GM20431 (cell line): ENCODE data around the gene SNX30.

ENCODE experiments used
- in situ Hi-C: fragments of 300-500 bp; cut with MseI, MboI; formaldehyde crosslinking; loops from one replicate; pipeline ENCODE4 v1.15.0; 2020; ENCODE audit warnings: low sequenced_read_pairs; ENCODE audit not compliant: unreplicated experiment

SNX30 gene

DNA sequence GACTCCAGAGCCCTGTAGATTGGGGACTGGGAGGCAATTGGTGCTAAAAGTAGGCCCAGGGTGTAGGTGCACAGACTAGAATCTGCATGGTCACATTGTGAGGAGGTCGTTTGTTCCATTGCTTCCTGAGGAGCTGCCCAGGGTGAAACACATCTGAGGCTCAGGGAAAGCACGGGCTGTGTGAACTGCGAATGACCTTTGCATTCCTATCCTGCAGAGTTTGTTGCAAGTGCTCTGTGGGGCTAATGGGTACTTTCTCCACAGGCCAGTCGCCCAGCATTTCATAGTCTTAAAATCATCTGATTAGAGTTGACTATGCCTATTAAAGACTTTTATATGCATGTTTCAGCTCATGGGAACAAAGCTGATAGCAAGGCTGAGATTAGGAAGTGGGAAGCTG, 154.5 kb downstream of the SNX30 start:
- in situ Hi-C loops, result no loop called here

DNA sequence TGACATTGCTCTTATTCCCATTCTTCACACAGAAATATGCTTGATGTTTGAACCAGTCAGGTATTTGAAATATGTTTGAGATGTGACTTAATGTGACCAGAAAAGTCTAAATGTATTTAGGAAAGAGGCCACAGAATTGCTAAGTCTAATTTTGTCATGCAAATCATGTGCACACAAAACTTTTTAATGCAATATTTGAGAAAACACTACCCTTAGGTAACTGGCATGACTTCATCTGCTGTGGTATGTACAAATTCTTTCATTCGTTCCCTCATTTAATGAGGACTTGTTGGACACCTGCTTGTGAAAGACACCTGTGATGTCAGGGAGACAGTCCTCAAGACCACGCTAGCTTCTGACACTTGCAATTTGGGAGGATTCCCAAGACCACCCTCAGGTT, 161.2 kb downstream of the SNX30 start:
- in situ Hi-C loops, result no loop called here

DNA sequence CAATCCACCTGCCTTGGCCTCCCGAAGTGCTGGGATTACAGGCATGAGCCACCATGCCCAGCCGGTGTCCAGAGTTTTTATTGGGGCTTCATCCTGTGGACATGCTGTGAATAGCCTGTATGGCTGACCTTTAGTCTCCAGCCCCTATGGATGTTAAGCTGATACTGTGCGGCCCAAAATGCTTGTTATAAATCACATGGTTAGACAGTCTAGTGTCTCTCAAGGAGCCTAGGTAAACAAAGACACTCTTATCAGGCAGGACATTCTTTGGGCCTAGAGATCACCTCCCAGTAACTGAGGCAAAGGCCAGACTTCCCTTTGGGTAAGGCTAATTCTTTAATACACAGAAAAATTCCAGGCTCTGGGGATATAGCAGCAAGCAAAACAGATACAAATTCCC, 162.1 kb downstream of the SNX30 start:
- in situ Hi-C loops, result no loop called here

DNA sequence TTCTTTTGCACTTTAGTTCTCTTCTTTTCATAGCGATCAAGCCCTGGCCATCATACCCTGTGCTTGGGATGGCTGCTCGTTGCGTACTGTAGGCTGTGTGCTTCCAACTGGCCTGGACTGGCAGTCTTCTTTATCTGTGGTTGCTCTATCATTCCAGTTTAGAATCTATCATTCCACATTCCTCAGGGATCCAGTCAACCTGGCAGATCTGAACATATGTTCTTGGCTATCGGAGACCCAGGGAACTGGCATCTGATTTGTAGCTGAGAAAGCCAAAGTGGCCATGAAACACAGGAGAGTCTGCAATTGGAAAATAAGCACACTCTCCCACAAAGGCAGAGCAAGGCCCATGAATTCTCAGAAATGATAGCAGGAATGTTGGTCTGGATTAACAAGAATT, 162.8 kb downstream of the SNX30 start:
- in situ Hi-C loops, result no loop called here

DNA sequence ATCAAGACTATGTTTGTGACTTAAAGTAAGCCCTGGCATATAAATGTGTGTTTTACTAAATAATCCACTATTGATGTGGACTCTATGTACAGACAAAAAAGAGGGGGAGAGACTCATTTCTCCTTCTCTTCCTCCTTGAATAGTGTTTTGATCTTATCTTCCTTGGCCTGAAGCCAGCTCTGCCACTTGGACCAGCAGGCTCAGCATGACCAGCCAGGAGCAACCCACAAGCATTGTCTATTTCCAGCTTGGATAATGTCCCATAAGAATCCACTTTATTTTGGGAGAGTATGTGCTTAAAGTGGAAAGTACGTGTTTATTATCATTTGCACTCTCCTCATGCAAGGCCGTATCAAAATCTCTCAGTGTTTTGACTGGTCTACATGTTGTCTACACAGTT, 164.0 kb downstream of the SNX30 start:
- in situ Hi-C loops, result no loop called here

DNA sequence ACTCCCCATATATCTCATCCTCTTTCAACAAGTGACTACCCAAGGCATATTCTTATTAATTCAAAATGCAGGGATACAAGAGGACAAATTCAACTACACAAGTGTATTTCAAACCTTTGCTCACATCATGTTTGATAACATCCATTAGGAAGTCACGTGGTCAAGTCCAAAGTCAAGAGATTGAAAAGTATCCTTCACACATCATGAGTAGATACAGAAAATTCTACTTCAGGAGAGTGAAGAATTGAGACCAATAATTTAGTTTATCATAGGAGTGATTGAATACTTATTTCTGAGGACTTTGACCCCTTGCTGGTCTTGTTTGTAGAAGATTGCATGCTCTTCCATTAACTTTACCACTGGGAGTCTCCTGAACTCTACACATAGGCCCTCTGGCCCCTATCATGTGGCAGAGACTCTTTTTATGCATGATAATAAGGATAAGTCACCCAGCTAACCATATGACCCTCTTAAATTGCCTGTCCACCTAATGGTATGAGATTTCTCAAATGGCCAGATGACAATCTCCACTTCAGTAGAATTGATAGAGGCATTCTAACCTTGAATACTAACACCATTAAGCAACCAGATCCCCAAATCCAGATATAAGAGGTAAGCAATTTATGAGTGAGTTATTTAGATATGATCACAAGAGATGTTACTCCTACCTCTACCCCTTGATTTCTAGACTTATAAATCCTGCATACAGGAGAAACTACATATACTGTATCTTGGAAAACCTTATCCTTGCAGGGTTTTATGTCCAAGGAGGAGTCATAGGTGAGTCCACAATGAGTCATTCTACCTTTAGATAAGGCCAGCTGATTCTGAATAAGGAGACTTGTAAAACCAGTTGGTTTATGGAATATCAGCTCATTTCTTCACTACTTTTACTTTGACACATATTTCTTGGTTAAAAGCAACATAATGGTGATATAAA, 166.8 kb downstream of the SNX30 start:
- in situ Hi-C loops, result no loop called here

DNA sequence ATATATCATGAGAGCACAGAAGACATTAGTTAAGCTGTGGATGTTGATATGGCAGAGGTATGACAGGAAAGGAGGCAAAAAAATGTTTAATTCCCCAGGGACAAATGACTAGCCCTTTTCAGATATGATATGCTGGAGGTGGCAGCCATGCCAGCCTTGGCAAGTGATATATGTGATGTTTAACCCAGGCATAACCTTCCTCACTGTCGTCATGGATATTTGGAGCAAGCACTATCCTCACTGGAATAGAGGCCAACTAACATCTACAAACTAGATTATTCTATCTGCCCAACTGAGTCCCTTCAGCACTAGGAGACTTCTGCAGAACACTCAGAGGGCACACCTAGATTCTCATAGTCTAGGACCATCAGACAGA, 167.4 kb downstream of the SNX30 start:
- in situ Hi-C loops, result no loop called here

DNA sequence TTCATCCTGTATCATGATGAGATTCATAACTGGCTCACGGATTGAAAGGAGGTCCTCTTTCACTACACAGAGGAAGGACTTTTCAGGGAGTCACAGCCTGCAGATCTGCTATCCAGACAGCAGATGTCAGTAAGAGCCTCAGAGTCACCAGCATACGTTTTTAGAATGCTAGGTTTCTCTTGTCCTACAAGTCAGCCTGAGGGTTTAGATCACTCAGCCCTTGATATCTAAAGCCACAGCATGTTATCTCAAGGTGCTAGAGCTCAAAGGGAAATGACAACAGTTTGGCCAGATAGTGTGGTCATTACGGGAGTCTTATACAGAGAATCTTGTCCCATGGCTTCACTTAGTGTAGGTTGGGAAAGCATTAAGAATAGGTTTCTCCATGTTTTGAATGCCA, 171.0 kb downstream of the SNX30 start:
- in situ Hi-C loops, result no loop called here
